GM19455 (cell line): Measurements from ENCODE around the gene TBC1D17.
A peak's percentile ranks its signal among the peaks of the same experiment; 100 is the strongest.

ENCODE experiments used
- ATAC-seq: cut with Tn5 transposase; IDR thresholded peaks from one replicate; pipeline ENCODE4 v1.9.1; 2021; ENCODE audit not compliant: unreplicated experiment

Gene TBC1D17

GRCh38 chr19:49877020-49877878 lies at the start of gene TBC1D17, which contains the start of gene AKT1S1:
Gene TBC1D17, plus strand, starts transcription at chr19:49877702. Its CDS starts 22 bp downstream, at chr19:49877724.
Gene AKT1S1, minus strand, starts transcription at chr19:49877355. Its CDS starts 4,060 bp downstream, at chr19:49873295.
- peak; percentile 53 for ATAC-seq

- no peak for ATAC-seq
These were observed 48.3 kb upstream of the TBC1D17 start for GRCh38 chr19:49829200-49829599.

- ATAC-seq = no peak
These were observed 47.8 kb upstream of the TBC1D17 start for GRCh38 chr19:49829721-49830120.

- no peak for ATAC-seq
These were observed 46.7 kb upstream of the TBC1D17 start for GRCh38 chr19:49830766-49831165.

- ATAC-seq = no peak
These were observed 45.9 kb upstream of the TBC1D17 start for GRCh38 chr19:49831592-49831991.

GRCh38 chr19:49832556-49832955 lies 44.9 kb upstream of the TBC1D17 start:
- ATAC-seq = no peak

GRCh38 chr19:49833599-49833998 lies 43.9 kb upstream of the TBC1D17 start:
- ATAC-seq = no peak

GRCh38 chr19:49835562-49835961 lies 41.9 kb upstream of the TBC1D17 start:
- ATAC-seq = no peak

GRCh38 chr19:49836176-49837008 lies 41.1 kb upstream of the TBC1D17 start:
- no peak for ATAC-seq

GRCh38 chr19:49837009-49837310 lies 40.5 kb upstream of the TBC1D17 start:
- no peak for ATAC-seq

- ATAC-seq = no peak
These were observed 40.1 kb upstream of the TBC1D17 start for GRCh38 chr19:49837425-49837824.

GRCh38 chr19:49838885-49839588 lies 38.5 kb upstream of the TBC1D17 start:
- ATAC-seq = no peak

GRCh38 chr19:49839713-49840112 lies 37.8 kb upstream of the TBC1D17 start:
- no peak for ATAC-seq

GRCh38 chr19:49840321-49840720 lies 37.2 kb upstream of the TBC1D17 start:
- ATAC-seq = no peak

- no peak for ATAC-seq
These were observed 36.7 kb upstream of the TBC1D17 start for GRCh38 chr19:49840736-49841249.

GRCh38 chr19:49843265-49843664 lies 34.2 kb upstream of the TBC1D17 start:
- no peak for ATAC-seq

- ATAC-seq = no peak
These were observed 33.1 kb upstream of the TBC1D17 start for GRCh38 chr19:49844138-49845095.

GRCh38 chr19:49845414-49845813 lies 32.1 kb upstream of the TBC1D17 start:
- no peak for ATAC-seq

- ATAC-seq = no peak
These were observed 31.1 kb upstream of the TBC1D17 start for GRCh38 chr19:49846408-49846807.
